ENCODE results near the gene YEATS2. TPM values are rescaled to one million over a fixed set of nuclear protein-coding genes. Genes with fewer than 3 reads are reported as not detected.
"Not testable (repeated sequence)": the region's sequence is repeated elsewhere in the genome, so short reads cannot be mapped to it uniquely, and the experiment has no call there.

The YEATS2 gene
- total RNA-seq (2012; rRNA removed) = 32.4 and 38.2 TPM in 2 replicates

DNA sequence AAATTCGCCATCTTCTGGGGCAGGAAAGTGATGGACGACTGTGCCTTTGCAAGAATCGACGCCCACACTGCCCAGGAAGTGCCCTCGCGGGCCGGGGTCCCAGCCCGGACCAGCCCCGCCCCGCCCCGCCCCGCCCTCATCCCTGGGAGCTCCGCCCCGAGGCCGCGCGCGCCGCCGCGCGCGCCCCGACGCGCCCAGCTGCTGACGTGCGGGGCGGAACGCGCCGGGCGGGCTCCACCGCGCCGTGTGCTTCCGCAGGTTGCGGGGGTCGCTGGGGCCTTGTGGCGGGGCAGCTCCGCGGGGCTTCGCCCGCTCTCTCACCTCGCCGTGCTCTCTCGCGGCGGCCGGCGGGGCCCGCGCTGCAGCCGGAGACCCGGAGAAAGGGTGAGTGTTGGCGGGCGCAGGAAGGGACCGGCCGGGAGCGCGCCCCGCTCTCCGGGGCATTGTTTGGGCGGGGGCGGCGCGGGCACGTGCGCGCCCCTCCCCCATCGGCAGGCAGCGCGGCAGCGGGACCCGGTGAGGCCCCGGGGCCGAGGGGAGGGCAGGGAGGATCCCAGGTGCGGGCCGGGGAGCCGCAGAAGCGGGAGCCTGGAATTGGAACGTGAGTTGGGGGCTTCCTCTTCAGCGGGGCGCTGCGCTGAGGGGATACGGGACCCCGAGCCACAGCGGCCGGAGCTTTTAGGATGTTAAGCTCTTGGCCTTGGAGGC is at the start of gene YEATS2:
Gene YEATS2, plus strand, starts transcription at position 188 of the 708 bp plus-strand sequence. CDS start 17,366 bp downstream, outside the sequence.
- H3K27me3 ChIP-seq (ENCODE audit: control insufficient read depth, insufficient read depth, low read length) = no peaks in the 10 kb centered on the region
- no peaks in the 10 kb centered on the region for H3K9me3 ChIP-seq (replicated peaks; ENCODE audit: low read length)
- H3K9ac ChIP-seq (ENCODE audit: low read depth, low read length) = peak within 1 kb of the TSS; percentile 95
- peak within 1 kb of the TSS; percentile 97 for H3K4me3 ChIP-seq (ENCODE audit: low read length)
- peak within 1 kb of the TSS; percentile 86 for H3K4me2 ChIP-seq (ENCODE audit: low read length)
- peaks cover 18% of the 10 kb centered on the region for H3K4me1 ChIP-seq (ENCODE audit: control insufficient read depth, insufficient read depth, low read length)
- H3K36me3 ChIP-seq (ENCODE audit: insufficient read depth, low read length) = peaks cover 5% of the 10 kb centered on the region

DNA sequence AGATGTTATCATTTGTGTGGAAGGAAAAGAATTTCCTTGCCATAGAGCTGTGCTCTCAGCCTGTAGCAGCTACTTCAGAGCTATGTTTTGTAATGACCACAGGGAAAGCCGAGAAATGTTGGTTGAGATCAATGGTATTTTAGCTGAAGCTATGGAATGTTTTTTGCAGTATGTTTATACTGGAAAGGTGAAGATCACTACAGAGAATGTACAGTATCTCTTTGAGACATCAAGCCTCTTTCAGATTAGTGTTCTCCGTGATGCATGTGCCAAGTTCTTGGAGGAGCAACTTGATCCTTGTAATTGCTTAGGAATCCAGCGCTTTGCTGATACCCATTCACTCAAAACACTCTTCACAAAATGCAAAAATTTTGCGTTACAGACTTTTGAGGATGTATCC is 47.0 kb upstream of the YEATS2 start:
- no peak overlapping the region for H3K4me3 ChIP-seq (ENCODE audit: low read length)
- peaks cover 11% of the 10 kb centered on the region for H3K9me3 ChIP-seq (replicated peaks; ENCODE audit: low read length)
- no peaks in the 10 kb centered on the region for H3K4me1 ChIP-seq (ENCODE audit: control insufficient read depth, insufficient read depth, low read length)
- H3K9ac ChIP-seq (ENCODE audit: low read depth, low read length) = no peak overlapping the region
- H3K4me2 ChIP-seq (ENCODE audit: low read length) = no peak overlapping the region
- peaks cover 10% of the 10 kb centered on the region for H3K36me3 ChIP-seq (ENCODE audit: insufficient read depth, low read length)
- no peaks in the 10 kb centered on the region for H3K27me3 ChIP-seq (ENCODE audit: control insufficient read depth, insufficient read depth, low read length)

- peaks cover 11% of the 10 kb centered on the region for H3K9me3 ChIP-seq (replicated peaks; ENCODE audit: low read length)
- no peaks in the 10 kb centered on the region for H3K4me1 ChIP-seq (ENCODE audit: control insufficient read depth, insufficient read depth, low read length)
- H3K4me3 ChIP-seq (ENCODE audit: low read length) = no peak overlapping the region
- no peaks in the 10 kb centered on the region for H3K27me3 ChIP-seq (ENCODE audit: control insufficient read depth, insufficient read depth, low read length)
- H3K9ac ChIP-seq (ENCODE audit: low read depth, low read length) = no peak overlapping the region
- no peak overlapping the region for H3K4me2 ChIP-seq (ENCODE audit: low read length)
- peaks cover 10% of the 10 kb centered on the region for H3K36me3 ChIP-seq (ENCODE audit: insufficient read depth, low read length)
Measured at GRCh38 chr3:183653209-183654064, 44.2 kb upstream of the YEATS2 start.

- peaks cover 11% of the 10 kb centered on the region for H3K9me3 ChIP-seq (replicated peaks; ENCODE audit: low read length)
- H3K4me1 ChIP-seq (ENCODE audit: control insufficient read depth, insufficient read depth, low read length) = no peaks in the 10 kb centered on the region
- peaks cover 10% of the 10 kb centered on the region for H3K36me3 ChIP-seq (ENCODE audit: insufficient read depth, low read length)
- H3K9ac ChIP-seq (ENCODE audit: low read depth, low read length) = no peak overlapping the region
- H3K4me2 ChIP-seq (ENCODE audit: low read length) = no peak overlapping the region
- H3K4me3 ChIP-seq (ENCODE audit: low read length) = no peak overlapping the region
- H3K27me3 ChIP-seq (ENCODE audit: control insufficient read depth, insufficient read depth, low read length) = no peaks in the 10 kb centered on the region
Measured at GRCh38 chr3:183654727-183655126, 42.9 kb upstream of the YEATS2 start.

- Histone ChIP-seq H3K9me3 (replicated peaks; ENCODE audit: low read length) (no peaks in the 10 kb centered on the region), H3K9ac (ENCODE audit: low read depth, low read length) (no peak overlapping the region), H3K36me3 (ENCODE audit: insufficient read depth, low read length) (no peaks in the 10 kb centered on the region), H3K4me2 (ENCODE audit: low read length) (no peak overlapping the region), H3K4me1 (ENCODE audit: control insufficient read depth, insufficient read depth, low read length) (peaks cover 11% of the 10 kb centered on the region), H3K4me3 (ENCODE audit: low read length) (no peak overlapping the region), H3K27me3 (ENCODE audit: control insufficient read depth, insufficient read depth, low read length) (no peaks in the 10 kb centered on the region)
Measured at GRCh38 chr3:183662099-183662498, 35.5 kb upstream of the YEATS2 start.

- H3K36me3 ChIP-seq (ENCODE audit: insufficient read depth, low read length) = no peaks in the 10 kb centered on the region
- peak overlapping the region; percentile 30 for H3K4me2 ChIP-seq (ENCODE audit: low read length)
- peak overlapping the region; percentile 18 for H3K9ac ChIP-seq (ENCODE audit: low read depth, low read length)
- H3K9me3 ChIP-seq (replicated peaks; ENCODE audit: low read length) = no peaks in the 10 kb centered on the region
- H3K27me3 ChIP-seq (ENCODE audit: control insufficient read depth, insufficient read depth, low read length) = no peaks in the 10 kb centered on the region
- H3K4me3 ChIP-seq (ENCODE audit: low read length) = no peak overlapping the region
- H3K4me1 ChIP-seq (ENCODE audit: control insufficient read depth, insufficient read depth, low read length) = peaks cover 11% of the 10 kb centered on the region
Measured at GRCh38 chr3:183664913-183665381, 32.6 kb upstream of the YEATS2 start.

DNA sequence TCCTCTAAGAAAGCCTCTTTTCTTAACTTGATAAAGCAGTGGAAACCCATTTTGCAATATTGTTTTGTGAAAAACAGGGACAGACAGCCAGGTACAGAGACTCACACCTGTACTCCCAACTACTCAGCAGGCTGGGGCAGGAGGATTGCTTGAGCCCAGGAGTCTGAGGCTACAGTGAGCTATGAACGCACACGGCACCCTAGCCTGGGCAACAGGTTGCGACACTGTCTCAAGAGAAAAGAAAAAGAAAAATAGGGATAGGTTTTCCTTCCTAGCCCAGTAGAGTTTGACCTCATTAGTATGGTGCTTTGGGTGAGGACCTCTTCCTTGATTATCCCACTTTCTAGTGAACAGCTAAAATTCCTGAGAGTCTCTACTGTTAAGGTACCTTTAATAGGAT is 17.5 kb upstream of the YEATS2 start:
- H3K27me3 ChIP-seq (ENCODE audit: control insufficient read depth, insufficient read depth, low read length) = no peaks in the 10 kb centered on the region
- no peak overlapping the region for H3K4me3 ChIP-seq (ENCODE audit: low read length)

GRCh38 chr3:183687705-183688104 is 9.9 kb upstream of the YEATS2 start:
- H3K4me2 ChIP-seq (ENCODE audit: low read length) = no peak overlapping the region
- no peaks in the 10 kb centered on the region for H3K36me3 ChIP-seq (ENCODE audit: insufficient read depth, low read length)
- H3K27me3 ChIP-seq (ENCODE audit: control insufficient read depth, insufficient read depth, low read length) = no peaks in the 10 kb centered on the region
- no peak overlapping the region for H3K9ac ChIP-seq (ENCODE audit: low read depth, low read length)
- H3K4me1 ChIP-seq (ENCODE audit: control insufficient read depth, insufficient read depth, low read length) = no peaks in the 10 kb centered on the region
- no peak overlapping the region for H3K4me3 ChIP-seq (ENCODE audit: low read length)
- H3K9me3 ChIP-seq (replicated peaks; ENCODE audit: low read length) = no peaks in the 10 kb centered on the region

More for the DNA sequence above, 17.5 kb upstream of the YEATS2 start:
- no peaks in the 10 kb centered on the region for H3K4me1 ChIP-seq (ENCODE audit: control insufficient read depth, insufficient read depth, low read length)
- H3K9ac ChIP-seq (ENCODE audit: low read depth, low read length) = no peak overlapping the region
- H3K9me3 ChIP-seq (replicated peaks; ENCODE audit: low read length) = no peaks in the 10 kb centered on the region
- no peaks in the 10 kb centered on the region for H3K36me3 ChIP-seq (ENCODE audit: insufficient read depth, low read length)
- no peak overlapping the region for H3K4me2 ChIP-seq (ENCODE audit: low read length)

GRCh38 chr3:183688874-183689273 is 8.7 kb upstream of the YEATS2 start:
- no peaks in the 10 kb centered on the region for H3K4me1 ChIP-seq (ENCODE audit: control insufficient read depth, insufficient read depth, low read length)
- no peaks in the 10 kb centered on the region for H3K36me3 ChIP-seq (ENCODE audit: insufficient read depth, low read length)
- no peaks in the 10 kb centered on the region for H3K27me3 ChIP-seq (ENCODE audit: control insufficient read depth, insufficient read depth, low read length)
- H3K9ac ChIP-seq (ENCODE audit: low read depth, low read length) = no peak overlapping the region
- H3K9me3 ChIP-seq (replicated peaks; ENCODE audit: low read length) = no peaks in the 10 kb centered on the region
- no peak overlapping the region for H3K4me2 ChIP-seq (ENCODE audit: low read length)
- no peak overlapping the region for H3K4me3 ChIP-seq (ENCODE audit: low read length)

DNA sequence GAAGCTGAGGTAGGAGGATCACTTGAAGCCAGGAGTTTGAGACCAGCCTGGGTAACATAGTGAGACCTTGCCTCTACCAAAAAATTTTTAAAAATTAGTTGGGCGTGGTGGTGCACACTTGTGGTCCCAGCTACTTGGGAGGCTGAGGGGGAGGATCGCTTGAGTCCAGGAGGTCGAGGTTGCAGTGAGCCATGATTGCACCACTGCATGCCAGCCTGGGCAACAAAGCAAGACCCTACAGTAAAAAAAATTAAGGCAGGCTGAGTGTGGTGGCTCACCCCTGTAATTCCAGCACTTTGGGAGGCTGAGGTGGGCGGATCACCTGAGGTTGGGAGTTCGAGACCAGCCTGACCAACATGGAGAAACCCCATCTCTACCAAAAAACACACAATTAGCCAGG is 8.0 kb upstream of the YEATS2 start:
- not testable (repeated sequence) for H3K9me3 ChIP-seq (replicated peaks; ENCODE audit: low read length); H3K36me3 ChIP-seq (ENCODE audit: insufficient read depth, low read length); H3K4me3 ChIP-seq (ENCODE audit: low read length); H3K9ac ChIP-seq (ENCODE audit: low read depth, low read length); H3K4me1 ChIP-seq (ENCODE audit: control insufficient read depth, insufficient read depth, low read length); H3K4me2 ChIP-seq (ENCODE audit: low read length); H3K27me3 ChIP-seq (ENCODE audit: control insufficient read depth, insufficient read depth, low read length)

- no peaks in the 10 kb centered on the region for H3K27me3 ChIP-seq (ENCODE audit: control insufficient read depth, insufficient read depth, low read length)
- H3K4me1 ChIP-seq (ENCODE audit: control insufficient read depth, insufficient read depth, low read length) = no peaks in the 10 kb centered on the region
- no peak overlapping the region for H3K4me2 ChIP-seq (ENCODE audit: low read length)
- no peaks in the 10 kb centered on the region for H3K36me3 ChIP-seq (ENCODE audit: insufficient read depth, low read length)
- H3K9ac ChIP-seq (ENCODE audit: low read depth, low read length) = no peak overlapping the region
- no peaks in the 10 kb centered on the region for H3K9me3 ChIP-seq (replicated peaks; ENCODE audit: low read length)
- H3K4me3 ChIP-seq (ENCODE audit: low read length) = no peak overlapping the region
Measured at GRCh38 chr3:183690402-183690995, 7.1 kb upstream of the YEATS2 start.
